HL-60/S4 (cell line): ENCODE data around the gene ACY1.

Experiments
- in situ Hi-C: fragments of 300-500 bp; cut with MboI; formaldehyde crosslinking; loops from 2 replicates; pipeline ENCODE4 v1.14.3; 2022; ENCODE audit warnings: low sequenced_read_pairs

Gene ACY1

DNA sequence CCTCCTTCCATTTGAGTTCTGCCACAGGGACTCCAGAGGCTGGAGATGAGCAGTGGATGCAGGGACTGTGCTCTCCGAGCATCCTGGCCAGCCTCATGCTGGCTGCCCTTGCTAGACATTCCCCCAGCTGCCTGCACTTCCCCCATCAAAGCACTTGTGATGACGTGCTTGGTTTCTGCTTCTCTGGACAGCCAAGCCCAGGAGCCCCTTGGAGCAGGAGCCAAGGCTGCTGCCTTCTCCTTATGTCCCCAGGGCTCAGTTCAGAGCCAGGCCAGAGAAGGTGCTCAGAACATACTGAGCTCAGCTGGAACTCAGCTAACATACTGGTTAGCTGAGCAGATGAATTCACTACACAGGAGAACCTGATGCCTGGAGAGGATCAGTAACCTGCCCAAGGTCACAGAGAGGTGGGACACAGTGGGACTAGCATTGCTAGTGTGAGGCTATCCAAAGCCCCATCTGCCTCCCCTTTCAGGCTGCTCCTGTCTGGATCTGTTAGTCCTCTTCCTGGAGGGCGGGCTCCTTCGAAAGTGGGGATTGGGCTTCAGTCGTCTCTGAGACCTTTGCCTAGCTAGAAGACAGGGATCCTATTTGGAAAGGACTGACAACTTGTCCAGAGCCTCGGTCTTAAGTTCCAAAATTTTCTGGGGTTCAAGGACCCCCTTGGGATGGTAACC lies 20.3 kb upstream of the ACY1 start:
- in situ Hi-C loops, result no loop called here

DNA sequence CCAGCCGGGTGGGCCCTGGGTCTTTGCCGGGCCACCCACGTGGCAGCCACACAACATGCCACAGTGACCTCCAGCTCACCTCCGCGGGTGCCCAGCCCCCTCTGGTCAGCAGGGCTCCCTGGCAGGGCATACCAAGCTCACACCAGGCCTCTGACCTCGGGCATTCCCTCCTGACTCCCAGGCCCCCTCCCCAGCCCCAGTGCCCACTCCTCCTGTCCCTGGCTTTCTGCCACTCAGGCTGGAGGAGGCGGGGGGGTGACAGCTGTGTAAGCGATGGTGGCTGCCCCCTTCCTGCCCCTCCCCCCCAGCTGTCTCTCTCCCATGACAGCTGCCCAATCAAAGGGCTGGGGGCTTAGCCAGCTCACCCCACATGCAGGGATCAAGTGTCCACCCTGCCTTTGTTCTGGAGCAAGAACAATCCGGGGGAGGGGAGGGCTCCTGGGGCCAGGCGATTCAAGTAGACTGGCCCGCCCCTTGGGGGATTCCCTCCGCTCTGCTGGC lies 19.3 kb upstream of the ACY1 start:
- in situ Hi-C loops, result no loop called here

DNA sequence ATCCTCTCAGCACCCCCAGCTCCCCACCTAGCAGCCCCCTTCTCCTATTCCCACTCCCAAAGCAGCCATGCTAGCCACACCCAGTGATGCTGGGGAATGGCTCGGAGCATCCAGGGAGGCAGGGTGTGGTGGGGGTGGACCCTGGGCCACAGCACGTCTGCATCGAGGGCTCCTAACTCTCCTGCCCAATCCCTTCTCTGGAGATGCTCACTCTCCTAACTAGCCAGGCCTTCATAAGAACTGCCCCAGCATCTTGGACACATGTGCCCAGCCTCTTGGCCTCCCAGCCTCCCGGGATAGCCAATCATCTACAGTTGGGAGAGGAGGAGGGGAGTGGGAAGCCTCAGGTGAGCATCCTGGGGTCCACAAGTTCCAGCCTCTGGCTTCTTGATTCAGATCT lies 18.8 kb upstream of the ACY1 start:
- in situ Hi-C loops, result no loop called here

DNA sequence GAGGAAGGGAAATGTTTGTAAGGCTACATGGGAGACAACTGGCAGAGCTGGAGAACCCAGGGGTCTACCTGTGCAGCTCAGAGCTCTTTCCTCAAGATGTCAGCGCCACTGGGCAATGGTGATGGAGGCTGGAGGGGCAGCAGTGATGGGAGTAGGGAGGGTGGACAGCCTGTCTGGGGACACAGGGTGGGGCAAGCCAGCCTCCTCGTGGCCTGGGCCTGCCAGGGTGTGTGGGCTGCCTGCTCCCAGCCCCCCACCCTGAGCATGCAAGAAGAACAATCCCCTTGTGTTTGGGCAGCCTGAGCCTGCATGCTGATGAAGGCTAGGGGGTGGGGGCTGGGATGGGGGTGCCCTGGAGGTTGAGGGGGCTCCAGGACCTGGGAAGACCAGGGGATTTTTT lies 17.3 kb upstream of the ACY1 start:
- in situ Hi-C loops, result no loop called here

DNA sequence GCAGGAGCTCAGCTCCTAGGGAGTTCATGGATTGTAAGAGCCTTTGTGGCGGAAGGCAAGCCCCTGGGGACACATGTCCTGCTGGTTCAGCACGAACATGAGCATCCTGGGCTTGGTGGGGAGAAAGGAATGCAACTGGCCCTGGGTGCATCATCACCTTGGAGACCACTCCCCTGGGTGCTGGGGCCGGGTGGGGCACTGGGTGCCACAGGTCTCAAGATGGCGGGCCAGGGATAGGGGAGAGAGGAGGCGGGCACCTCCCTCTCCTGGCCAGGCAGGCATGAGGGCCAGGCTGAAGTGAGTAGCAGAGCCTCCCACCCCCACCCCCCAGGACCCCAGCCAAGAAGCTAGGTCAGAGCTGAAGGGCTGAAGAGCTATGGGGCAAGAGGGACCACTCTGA lies 16.8 kb upstream of the ACY1 start:
- in situ Hi-C loops, result no loop called here

DNA sequence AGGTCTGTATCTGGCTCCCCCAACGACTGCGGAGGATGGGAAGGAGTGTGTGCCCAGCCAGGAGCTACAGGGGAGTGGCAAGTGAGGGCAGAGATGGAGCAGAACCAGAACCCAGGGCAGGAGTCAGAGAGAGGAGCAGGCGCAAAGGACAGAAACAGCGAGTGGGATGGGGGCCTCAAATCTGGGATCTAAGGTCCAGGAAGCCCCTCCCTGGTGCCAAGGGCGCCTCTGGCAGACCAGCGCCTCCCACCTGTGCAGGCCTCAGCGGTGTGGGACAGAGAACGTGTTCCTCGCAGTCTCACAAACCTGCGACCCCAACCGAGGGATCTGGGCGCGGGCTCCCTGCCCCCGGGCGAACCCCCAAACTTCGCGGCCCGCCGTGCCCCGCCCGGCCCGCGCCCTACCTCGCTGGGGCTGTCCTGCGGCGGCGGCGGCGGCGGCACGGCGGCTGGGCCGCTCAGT lies 16.4 kb upstream of the ACY1 start:
- in situ Hi-C loops, result no loop called here

DNA sequence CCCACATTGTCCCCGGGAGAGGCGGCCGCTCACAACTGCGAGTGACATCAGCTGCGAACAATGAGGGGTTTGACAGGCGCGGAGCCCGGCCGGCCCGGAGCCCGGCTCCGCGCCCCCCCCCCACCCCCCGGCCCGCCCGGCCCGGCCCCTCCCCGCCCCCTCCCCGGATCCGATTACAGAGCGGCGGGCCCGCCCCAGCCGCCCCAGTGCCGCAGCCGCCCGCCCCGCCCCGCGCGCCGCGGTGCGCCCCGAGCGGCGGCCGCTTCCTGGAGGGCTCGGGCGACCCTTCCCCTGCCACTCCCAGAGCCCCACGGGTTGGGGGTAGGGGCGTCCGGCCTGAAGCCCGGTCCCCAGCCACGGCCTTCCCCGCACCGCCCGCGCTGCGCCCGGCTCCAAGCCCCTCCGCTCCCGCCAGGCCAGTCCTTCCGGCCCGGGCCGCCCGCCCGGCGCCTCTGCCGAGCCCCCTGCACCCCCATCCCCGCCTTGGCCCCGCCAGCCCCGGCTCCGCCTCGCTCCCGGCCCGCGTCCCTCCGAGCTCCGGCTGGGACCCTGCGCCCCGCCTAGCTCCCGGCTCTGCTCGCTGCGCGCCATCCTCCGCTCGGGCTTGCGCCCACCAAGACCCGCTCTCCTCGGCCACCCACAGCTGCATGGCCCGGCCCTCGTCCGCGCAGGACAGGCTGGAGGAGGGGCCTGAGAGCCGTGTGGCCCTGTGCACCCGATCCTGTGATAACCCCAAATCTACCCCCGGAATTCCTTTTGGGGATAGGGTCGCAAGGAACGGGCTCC lies 15.8 kb upstream of the ACY1 start, which contains the start of gene PCBP4:
PCBP4 (minus strand) TSS at position 71 of the 786 bp plus-strand sequence. CDS start 6,214 bp downstream, outside the sequence.
- in situ Hi-C loops, result no loop called here

DNA sequence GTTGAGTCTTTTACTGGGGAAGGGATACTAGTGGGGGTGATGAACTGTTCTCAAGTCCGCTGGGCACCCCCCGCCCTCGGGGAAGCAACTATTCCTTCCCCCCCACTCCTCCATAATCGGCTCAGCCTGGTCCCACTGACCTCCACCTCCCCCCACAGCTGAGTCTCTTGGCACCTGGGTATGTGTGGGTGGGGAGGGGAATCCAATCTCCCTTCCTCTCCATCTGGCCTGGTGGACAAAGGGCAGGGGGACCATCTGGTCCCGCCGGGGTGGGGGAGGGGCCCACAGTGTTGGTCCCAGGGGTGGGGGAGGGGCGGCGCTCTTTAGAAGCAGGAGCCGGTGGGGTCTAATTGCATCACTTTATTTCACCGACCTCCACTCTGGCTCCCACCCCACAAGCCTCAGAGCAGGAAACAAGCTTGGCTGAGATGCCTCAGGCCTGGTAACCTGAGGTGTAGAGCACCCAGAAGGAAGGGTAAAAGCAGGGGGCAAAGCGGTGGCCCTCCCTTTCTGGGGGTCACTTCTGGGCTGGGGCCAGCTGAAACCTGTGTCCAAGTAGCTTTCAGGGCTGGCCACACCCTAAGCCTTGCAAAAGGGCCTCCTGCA lies 15.1 kb upstream of the ACY1 start:
- in situ Hi-C loops, result no loop called here

DNA sequence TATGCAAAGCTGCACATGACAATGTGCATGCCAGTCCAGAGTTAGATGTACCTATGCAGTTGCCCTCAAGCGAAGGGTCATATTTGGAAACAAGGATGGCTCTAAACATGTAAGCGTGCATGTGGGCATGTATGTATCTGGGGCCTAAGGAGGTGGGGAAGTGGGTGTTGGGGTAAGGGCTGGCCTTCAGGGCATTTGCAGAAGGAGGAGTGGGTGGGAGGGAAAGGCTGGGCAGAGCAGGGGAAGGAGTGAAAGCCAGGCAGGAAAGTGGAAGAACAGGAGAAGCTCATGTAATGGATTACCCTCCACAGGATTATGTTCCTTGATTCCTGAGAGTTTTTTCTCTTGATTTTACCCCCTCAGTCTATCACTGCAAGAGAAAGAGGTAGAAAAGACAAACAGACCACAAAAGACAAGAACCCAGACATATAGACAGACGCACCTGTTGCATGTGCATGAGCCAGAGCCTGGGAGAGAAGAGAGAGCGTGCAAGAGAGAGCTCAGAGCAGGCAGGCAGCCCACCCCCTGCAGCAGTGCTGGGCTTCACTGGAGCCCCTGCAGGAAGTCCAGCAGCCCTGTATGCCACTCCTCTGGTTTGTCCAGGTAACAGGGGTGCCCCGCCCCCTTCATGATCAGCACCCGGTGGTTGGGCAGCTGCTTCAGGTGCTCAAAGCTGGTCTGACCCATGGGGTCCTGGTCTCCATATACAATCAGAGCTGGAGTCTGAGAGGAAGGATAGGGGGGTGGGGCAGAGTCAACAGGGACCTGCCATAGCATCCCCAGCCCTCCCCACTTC lies 14.3 kb upstream of the ACY1 start:
- in situ Hi-C loops, result no loop called here

DNA sequence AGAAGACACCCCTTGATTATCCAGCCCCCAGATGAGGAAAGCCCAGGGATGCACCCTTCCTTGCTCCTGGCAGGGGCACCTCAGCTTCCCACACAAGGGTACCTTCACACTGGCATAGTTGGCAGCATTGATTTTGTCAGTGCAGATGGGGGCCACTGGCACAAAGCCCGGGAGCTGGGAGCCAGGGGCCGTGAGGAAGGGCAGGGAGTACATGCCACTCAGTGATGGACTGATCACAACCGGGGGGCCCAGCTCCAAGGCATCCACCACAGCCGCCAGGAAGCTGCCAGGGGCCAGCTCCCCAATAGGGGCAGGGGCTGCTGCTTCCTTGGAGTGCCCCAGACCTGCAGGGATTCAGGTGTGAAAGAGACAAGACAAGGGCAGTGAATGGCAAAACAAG lies 13.5 kb upstream of the ACY1 start:
- in situ Hi-C loops, result no loop called here

DNA sequence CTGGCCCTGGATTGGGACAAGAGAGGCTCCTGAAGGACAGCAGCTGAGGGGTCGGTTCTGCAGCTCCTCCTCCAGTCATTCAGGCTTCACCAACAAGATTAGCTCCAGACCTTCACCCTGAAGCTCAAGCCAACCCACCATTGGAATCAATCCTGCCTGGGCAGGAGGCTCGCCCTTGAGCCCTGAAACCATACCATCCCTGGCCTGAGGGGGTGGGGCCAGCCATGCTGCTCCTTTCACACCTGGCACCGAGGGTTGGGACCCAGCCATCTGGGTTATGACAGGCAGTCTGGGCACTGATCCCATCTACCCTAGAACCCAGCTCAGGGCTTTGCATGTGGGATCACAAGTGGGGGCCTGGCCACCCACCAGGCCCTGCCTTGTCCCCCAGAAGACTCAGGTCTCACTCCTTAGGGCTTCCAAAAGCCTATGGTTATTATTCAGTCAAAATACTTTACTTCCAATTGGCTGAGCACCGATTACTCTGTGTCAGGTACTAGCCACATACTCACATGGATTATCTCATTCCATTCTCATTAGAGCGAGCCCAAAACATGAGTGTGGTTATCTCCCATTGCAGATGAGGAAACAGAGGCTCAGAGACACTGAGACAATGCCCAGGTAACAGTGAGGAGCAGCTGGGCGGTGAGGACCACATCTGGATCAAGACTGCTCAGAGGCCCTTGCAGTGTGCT lies 12.6 kb upstream of the ACY1 start:
- in situ Hi-C loops, result no loop called here

DNA sequence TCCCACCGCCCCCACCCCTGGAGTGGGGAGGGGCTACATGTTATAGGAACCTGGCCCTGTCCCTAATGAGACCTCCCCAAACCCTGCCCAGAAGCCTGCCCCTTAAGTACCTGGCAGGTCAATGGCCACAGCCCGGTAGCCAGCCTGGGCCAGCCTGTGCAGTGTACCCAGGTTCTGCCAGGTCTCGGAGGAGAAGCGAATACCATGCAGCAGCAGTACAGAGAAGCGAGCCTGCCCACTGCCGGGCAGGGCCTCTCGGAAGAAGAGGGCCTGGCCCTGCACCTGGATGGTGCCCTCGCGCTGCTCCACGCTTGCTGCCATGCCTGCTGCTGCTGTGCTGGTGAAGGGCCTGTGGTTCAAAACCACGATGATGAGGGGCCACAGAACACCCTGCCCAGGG lies 12.0 kb upstream of the ACY1 start:
- in situ Hi-C loops, result no loop called here

DNA sequence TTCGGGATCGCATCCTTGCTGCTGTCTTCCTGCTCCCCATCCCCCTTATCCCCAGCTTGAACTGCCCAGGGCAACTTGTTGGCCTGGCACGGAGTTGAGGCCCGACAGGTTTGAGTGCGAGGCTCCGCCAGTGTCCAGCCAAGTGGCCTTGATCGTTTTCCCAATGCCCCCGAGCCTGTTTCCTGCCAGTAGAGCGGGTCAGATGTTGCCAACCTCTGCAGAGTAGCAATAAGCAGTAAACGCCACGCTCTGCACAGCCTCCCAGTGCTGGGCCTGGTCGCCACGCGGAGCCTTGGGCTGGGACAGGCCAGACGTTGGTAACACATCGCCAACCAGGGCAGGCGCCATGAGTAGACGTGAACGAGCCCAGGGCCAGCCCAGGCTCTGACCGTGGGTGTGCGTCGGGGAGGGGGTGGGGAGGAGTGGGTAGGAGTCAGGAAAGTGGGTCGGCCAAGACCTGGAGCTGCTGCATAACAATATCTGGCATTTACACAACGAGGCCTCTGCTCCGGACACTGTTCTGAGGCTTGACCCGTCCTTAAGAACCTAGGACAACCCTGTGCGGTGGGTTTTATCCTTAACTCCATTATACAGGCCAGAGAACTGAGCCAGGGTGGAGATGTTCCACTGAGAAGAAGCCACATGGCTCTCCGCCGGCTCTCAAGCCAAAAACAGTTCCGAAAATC lies 8.9 kb upstream of the ACY1 start:
- in situ Hi-C loops, result no loop called here

DNA sequence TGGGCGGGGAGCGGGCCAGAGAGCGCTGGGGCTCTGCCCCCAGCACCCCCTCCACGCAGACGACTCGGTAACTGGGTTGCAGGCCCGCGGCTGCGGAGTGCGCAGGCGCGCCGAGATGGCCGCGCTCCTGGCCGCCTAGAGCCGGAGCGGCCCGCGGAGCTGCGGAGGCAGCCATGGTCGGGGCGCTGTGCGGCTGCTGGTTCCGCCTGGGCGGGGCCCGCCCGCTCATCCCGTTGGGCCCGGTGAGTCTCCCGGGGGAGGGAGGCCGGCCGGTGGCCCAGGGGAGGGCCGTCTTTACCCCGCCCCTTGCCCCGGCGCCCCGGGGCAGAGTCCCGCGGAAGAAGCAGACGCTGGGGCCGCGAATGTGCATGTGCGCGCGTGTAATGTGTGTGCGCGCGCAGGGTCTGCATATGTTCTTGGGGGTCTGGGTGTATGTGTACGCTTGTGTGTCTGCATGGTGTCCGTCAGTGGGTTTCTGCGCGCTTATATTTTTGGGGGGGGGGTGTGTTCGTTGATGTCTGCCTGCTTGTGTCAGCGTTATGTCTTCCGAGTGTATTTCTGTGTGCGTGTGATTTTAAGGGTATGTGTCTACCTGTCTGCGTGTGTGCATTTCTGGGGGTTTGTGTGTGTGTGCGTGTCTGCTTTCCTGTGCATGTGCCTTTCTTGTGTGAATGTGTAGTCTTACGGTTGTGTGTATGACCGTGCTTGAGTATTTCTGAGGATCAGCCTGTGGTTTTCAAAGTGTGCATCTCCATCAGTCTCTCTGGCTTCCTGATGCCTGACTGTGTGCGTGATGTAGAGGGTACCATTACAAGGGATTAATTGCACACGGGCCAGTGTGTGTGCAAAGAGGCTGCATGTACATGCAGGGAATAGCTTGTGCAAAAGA lies 8.1 kb upstream of the ACY1 start, which contains the start of gene ABHD14A:
ABHD14A (plus strand) TSS at position 102 of the 889 bp plus-strand sequence; CDS start at position 174, 72 bp downstream.
- in situ Hi-C loops, result no loop called here

DNA sequence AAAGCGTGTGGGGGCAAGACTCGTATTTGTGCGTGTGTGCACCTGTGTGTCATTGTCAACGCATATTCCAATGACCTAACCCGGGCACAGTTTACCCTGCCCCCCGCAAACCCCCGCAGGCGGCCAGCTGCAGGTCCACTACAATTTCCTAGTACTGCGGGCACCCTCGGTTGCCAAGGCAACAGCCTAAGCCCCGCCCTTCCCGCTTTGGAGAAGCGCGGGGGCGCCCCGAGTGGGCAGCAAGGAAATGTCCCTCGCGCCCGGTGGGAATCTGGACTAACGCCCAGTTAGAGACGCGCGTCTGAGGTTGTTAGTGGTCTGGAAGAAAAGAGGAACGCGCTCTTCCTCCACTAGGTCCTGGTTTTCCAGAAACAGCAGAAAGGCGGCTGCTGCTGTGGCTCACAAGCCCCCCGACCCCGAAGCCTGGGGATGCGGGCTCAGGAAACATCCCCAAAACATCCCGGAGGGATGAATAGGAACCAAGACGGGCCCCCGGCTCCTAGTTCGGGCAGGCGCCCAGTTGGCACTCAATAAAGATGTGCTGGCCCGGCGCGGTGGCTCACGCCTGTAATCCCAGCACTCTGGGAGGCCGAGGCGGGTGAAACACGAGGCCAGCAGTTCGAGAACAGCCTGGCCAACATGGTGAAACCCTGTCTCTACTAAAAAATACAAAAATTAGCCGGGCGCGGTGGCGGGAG lies 7.3 kb upstream of the ACY1 start:
- in situ Hi-C loops, result no loop called here

DNA sequence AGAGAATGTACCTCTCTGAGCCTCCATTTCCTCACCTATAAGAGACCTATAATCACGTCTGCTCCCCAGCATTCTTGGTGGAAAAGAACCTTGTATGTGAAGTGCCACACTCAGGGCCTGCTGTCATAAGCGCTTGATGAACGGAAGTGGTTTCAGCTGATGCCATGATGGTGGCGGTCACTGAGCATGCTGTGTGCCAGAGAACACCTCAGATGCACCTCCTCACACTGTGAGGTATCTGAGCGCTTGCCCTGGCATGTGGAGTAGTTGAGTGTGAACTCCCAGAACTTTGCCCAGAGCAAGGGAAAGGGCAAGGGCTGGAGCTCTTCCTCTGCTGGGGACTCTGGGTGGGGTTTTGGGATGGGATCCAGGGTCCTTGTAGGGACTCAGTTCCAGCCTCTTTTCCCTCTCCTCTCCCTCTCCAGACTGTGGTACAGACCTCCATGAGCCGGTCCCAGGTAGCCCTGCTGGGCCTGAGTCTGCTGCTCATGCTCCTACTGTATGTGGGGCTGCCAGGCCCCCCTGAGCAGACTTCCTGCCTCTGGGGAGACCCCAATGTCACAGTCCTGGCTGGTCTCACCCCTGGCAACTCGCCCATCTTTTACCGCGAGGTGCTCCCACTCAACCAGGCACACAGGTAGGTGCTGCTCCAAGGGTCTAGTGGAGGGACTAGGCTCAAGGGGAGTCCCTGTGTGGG lies 5.7 kb upstream of the ACY1 start:
- in situ Hi-C loops, result no loop called here

DNA sequence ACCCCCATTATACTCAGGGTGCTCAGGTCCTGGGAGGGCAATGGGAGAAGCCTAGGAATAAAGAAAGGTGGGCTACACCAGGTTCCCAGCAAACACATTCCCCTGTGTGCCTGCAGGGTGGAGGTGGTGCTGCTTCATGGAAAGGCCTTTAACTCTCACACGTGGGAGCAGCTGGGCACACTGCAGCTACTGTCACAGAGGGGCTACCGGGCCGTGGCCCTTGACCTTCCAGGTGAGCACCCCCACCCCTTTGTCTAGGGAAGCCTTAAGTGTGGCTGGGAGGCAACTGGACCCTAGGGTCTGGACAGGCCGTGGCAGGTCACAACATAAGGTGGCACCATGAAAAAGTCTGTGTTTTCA lies 5.2 kb upstream of the ACY1 start:
- in situ Hi-C loops, result no loop called here

DNA sequence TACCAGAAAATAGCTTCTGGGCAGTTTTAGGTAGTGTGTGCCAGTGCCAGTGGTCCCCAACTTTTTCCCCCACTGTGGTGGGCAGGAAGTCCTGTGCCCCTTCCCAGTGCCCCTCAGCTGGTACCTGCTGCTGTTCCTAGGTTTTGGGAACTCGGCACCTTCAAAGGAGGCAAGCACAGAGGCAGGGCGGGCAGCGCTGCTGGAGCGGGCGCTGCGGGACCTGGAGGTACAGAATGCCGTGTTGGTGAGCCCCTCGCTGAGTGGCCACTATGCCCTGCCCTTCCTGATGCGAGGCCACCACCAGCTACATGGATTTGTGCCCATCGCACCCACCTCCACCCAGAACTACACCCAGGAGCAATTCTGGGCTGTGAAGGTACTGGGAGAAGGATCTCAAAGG lies 3.1 kb upstream of the ACY1 start:
- in situ Hi-C loops, result no loop called here
